NOMO-1 treated with DMSO at 0.1 percent for 48 hours (cell line): ENCODE data around the gene MATK.

Source experiments
- DNase-seq: peaks from one replicate; lab custom pipeline; 2025; ENCODE audit not compliant: unreplicated experiment; lab: John Stamatoyannopoulos, UW

Gene MATK, protein sequence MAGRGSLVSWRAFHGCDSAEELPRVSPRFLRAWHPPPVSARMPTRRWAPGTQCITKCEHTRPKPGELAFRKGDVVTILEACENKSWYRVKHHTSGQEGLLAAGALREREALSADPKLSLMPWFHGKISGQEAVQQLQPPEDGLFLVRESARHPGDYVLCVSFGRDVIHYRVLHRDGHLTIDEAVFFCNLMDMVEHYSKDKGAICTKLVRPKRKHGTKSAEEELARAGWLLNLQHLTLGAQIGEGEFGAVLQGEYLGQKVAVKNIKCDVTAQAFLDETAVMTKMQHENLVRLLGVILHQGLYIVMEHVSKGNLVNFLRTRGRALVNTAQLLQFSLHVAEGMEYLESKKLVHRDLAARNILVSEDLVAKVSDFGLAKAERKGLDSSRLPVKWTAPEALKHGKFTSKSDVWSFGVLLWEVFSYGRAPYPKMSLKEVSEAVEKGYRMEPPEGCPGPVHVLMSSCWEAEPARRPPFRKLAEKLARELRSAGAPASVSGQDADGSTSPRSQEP

DNA sequence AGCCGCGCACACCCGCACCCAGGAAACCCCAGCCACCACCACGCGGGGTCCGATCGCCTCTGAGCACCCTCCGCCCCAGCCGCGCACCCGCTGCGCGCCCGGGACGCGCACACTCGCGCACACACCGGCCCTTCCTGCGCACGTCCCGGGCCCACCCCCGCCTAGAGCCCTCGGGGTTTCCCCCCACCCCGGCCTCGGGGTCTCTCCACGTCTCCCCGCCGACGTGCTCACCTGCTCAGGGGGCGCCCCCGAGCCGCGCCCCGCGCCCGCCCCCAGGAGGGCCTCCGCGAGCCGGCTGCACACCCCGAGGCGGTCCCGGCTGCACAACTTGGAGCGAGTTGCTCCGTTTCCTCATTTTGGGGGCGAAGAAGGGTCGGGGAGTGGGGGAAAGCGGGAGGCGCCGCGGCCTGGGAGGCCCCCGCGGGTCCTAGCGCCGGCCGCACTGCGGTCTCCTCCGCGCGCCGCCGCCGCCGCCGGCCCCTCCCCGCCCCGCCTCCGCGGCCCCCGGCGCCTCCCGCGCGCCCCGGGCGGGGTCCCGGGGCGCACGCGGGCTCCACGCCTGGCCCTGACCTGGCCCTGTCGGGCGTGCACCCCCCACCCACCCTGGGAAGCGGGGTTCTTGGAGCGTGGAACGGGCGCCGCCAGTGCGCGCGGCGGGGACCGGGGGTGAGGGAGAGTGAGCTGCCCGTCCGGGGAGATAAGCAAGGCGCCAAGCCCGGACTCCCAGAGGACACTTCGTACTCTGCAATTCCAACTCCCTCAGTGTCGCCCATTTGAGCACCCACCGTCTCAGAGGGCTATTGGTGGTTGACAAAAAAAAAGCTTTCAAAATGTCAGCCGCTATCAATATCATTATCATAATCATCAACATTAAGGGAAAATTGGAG lies at the start of gene MATK:
TSS of gene MATK (minus strand) at position 444 of the 887 bp plus-strand sequence. CDS start 1,246 bp downstream, outside the sequence.
- peak; percentile 77 for DNase-seq

DNA sequence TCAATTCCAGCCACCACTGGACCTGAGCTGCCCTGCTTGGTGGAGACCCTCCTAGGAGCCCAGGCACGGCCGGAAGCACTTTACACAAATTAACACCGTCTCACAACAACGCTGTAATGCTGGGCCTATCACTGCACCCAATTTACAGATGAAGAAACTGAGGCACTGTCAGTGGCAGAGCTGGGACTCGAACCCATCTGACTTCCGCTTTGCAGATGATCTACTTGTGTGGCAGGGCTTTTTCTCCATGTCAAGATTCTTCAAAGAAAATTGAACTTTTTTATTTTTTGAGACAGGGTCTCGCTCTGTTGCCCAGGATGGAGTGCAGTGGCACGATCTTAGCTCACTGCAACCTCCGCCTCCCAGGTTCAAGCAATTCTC lies 48.9 kb upstream of the MATK start:
- DNase-seq, result no peak

DNA sequence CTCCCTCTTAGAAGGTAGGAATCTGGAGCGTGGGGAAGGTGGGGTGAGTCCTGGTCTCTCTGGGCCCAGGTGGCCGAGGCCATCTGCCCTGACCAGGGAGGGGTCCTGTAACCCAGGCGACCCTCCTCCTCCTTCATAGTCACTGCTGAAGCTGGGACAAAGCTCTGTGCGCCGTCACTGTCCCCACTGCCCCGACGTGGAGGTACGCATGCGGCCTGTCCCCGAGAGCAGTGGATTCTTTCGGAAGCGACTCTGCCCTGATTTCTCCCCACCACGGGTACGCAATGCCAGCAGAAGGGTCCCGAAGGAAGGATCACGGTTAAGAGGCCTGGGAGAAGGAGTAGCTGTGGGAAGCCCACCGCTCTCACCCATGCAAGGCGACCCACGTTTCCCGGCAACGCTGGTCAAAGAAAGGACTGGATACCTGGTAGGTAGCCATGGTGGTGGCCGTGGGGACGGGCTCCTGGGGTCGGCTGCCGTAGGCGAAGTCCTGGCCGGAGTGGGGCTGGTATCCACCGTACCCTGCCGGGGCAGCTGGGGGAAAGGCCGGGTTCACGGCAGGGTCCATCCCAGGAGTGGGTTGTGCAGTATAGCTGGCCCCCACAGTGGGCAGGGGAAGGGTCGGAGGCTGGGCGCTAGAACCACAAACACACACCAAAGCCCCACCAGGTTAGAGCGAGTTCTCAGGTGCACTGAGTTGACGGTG lies 48.3 kb upstream of the MATK start:
- DNase-seq, result no peak

DNA sequence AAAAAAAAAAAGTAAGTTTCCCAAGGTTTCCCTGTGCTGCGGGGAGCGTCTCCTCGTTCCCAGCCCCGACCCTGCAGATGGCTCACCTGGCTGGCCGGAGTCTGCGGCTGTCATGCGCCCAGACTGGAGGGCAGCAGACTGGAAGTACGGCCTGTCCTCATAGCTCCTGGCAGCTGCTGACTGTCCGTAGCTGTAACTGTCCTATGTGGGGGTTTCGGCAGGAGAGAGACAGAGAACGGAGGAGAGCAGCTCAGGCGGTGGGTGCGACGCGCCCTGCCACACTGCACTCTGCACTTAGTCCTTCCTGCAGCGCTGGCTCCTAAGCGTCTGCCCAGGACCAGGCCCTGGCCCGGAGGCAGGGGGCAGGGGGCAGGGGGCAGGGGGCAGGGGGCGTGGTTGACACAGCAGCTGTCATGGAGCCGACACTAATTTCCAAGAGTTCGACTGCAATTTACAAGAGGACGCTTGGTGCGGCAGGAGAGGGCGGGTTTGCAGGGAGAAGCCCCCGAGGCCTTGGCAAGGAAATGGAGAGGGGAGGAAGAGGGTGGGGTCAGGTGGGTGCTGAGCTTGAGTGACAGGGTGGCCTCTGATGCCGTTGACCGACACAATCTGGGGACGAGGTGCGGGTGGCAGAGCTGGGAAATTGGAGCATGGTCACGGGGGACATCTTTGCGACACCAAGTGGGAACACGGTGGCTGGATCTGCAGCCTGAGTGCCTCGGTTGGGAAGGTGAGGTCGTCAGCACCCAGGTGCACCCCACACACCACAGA lies 47.6 kb upstream of the MATK start:
- DNase-seq, result no peak

DNA sequence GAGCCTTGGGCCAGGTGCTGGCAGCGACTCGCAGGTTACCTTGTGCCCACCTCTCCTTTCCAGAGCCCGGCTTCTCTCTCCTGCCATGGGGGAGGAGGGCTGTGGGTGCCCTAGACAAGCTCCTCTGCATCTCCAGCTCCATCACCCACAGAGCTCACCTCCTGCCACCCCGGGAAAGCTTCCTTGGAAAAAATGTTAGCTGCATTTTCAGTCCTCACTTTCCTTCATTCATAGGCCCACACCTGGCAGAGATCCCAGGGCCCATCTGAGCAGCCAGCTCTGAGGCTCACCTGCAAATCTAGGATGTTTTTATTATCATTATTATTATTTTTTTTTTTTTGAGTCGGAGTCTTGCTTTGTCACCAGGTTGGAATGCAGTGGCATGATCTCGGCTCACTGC lies 45.8 kb upstream of the MATK start:
- no peak for DNase-seq

DNA sequence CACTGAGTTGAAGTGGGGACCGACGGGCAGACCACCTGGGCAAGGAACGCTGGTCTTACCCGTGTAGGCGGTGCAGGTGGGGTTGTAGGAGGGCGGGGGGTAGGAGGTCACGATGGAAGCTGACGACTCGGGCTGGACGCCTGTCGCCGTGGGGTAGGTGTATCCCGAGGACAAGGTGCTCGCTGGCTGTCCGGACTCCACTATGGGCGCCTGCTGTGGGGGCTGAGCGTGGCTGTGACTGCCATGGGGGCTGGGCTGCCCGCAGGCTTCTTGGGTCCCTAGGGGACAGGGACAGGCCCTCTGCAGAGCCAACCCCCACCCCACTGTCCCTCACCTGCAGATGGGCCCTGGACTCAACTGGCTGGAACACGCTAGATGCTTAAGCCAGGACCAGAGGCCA lies 45.4 kb upstream of the MATK start:
- no peak for DNase-seq

DNA sequence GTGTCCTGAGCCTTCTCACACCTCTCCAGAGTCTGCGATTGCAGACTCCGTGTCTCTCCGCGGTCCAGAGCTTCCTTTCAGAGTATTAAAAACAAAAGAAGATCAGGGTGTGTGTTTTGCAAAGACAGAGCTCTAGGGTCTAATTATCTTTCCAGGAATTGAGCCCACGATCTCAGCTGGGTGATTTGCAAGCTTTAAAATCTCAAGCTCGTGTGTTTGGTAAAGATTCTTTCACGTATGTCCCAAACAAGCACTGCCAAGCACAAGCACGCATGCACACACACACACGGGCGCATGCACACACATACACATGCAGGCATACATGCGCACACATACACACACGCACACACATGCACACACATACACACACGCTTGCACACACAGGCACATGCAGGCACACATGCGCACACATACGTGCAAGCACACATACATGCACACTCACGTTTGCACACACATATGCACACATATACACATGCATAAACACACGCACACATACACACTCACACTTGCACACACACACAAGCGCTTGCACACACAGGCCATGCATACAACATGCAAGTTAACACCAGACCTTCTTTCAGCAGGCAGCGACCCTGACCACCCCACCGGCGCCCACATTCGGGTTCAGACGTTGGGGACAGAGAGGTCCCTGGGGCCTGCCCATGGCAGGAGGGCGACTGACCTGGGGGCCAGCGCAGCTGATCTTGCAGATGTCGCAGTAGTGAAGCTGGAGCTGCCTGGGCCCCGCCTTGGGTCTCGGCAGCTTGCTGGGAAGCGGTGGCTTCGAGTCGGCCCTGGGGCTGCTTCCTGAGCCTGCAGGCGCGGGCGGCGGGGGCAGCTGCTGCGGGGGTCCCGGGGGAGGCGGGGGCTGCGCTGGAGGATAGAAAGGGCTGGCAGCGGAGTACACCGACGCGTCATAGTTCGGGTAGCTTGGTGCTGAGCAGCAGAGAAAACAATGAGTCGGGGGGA lies 44.7 kb upstream of the MATK start:
- DNase-seq, result no peak

DNA sequence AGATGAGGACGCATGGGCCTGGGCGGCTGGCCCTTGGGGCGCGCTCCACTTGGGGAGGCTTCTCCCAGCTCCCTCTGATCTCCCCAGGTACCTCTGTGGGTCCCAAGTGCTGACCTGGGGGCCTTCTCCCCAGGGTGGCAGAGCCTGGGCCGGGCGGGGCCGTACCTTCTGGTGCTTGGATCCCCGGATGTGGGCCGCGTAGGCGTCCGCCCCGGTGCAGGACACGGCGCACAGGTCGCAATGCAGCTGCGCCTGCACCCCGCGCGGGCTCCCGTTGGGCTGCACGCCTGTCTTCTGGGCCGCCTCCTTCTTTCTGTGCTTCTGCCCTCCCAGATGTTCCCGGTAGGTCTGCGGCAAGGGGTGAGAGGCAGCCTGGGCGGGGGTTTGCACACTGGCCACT lies 41.1 kb upstream of the MATK start:
- DNase-seq, result no peak

DNA sequence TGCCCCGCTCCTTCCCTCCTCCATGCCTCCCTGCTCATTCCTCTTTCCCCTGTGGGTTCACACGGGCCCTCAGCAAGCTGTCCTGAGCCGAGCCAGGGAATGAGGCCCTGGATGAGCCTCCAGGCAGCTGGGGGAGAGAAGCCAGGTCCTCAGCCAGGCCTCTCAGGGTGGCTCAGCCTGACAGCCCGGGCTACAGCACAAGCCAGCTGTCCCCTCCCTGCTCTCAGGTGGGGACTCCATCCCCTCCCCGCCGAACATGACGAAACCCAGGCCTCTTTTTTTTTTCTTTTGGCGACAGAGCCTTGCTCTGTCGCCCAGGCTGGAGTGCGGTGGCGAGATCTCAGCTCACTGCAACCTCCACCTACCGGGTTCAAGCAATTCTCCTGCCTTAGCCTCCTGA lies 40.0 kb upstream of the MATK start:
- no peak for DNase-seq

DNA sequence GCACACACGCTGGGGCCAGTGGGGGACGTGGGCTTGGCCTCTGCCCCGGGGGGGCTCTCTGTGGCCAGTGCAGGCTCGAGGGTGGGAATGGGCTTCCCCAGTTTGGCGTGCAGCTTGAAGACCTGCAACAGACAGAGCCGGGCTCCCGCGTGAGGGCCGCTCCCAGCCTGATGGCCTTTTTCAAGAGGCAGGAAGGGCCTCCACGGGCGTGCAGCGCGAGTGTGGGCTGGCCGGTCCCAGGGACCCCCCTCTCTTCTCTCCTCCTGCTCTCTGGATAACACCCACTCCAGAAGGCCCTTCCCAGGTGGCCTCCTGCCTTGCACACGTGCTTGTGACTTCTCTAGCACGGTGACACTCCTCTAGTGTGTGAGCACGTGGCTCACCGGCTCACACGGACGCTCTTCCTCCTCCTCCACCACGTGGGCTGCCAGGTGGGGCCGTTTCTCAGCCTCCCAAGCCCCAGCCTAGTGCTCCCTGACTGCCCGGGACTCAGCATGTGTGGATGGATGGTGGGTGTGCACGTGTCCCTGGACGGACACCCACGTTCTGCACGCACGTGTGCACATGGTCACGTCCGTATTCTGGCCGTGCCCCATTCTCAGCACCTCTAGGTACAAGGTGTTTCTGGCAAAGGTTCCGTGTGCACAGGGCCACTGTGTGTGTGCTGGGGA lies 39.2 kb upstream of the MATK start:
- no peak for DNase-seq

DNA sequence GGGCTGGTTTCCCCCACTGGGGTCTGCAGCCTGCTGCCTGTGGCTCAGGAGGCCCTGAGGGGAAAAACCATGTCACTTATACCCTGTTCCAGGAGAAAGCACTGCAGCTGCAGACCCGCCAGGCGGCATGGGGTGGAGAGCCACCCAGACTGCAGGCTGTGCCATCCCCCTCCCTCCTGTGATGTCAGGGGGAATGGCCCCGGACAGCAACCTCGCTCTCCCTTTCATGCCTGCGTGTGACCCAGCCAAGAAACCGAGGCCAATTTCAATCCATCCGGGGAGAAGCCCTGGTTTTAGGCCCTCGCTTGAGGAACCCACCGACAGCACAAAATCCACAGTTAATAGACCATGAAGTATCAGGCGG lies 37.2 kb upstream of the MATK start:
- no peak for DNase-seq

DNA sequence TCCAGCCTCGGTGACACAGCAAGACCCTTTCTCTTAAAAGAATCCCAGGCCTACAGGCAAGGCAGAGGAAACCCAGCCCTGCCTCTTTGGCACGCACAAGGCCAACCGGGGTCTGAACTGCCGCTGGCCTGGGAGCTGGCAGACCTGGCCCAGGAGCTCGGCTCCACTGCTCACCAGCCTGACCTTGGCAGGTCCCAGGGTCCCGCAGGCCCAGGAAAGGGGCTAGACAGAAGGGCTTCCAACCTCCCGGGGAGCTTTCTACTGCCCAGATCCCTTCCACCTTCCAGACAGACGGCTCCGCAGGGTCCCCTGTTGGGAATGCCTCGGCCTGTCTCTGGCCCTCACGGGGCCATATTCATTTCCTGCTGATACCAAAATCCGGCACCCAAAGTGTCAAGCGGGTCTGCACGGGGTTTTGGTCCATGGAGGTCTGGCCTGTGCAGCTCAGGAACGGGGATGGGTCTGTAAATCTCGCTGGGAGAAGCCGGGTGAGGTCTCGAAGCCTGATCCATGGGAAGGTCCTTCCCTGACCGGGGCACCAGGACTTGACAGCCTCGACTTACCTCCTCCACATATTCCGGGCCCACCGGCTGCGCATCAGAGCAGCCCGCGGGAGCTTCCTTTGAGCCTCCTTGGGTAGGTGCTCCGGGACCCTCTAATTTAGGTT lies 36.6 kb upstream of the MATK start:
- DNase-seq, result no peak

DNA sequence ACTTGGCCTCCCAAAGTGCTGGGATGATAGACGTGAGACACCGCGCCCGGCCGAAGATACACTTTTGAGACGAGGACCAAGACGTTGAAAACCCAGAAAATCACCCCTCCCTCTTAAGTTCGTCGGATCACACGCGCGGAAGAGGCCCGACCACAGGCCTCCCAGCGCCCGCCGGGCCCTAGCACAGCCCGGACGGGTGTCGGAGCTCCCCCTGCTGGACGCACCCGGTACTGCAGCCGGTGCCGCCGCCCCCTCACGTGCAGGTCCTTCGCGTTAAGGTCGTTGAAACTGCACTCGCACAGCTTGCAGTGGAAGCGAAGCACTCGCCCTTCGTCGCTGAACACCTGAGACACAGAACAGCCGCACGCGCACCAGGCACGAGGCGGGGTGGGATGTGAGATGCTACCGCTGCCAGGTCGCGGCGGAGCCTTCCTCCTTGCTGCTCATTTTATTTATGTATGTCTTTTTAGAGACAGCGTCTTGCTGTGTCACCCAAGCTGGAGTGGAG lies 35.7 kb upstream of the MATK start:
- peak; percentile 72 for DNase-seq

DNA sequence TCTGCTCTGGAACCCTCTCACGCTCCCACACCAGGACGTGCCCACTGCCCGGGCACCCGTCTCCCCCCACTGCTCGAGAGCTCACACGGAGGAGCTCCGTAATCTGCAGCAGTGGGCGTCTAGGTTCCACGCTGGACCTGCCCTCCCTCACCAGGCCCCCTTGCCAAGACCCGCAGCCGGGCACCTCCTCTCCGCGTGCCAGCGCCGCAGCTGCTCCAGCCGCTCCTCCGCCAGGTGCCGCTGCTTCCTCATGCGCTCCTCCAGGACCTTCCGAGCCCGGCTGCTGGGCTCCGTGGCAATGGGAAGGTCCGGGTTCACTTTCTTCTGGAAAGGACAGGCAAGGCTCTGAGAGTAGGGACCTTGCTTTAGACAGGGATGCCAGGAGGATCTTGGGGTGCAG lies 35.0 kb upstream of the MATK start:
- DNase-seq, result no peak

DNA sequence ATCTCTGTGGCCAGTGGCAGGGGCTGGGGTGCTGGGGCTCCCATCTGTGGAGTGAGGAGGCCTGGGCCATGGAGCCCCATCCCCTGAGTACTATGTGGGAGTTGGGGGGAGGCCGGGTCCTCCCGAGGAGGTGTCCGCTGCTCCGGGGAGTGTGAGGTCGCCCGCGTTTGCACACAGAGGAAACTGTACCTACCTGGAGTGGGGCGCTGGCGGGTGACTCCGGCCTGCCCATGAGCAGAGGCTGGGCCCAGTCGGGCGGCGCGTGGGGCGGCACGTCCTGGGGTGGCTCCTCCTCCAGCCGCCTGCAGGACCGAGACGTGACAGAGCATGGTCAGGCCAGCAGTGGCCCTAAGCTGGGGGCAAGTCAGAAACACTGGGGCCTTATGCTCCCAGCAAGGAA lies 33.8 kb upstream of the MATK start:
- no peak for DNase-seq

DNA sequence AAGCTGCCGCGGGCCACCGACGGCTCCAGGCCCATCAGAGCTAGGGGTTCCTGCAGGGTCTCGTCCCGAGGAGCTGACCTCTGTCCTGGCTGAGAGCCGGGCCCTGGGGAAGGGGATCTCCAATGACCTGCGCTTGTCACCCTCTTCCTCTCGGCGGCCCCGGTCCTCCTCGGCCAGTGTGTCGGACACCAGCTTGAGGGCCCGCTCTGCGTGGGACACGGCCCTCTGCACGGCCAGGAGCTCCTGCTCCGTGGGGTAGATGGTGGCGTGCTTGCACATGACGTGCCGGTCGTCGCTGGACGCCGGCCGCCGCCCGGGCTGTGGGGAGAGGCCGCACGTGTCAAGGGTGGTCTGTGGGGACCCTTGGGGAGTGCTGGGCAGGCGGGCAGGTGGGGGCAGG lies 32.7 kb upstream of the MATK start:
- DNase-seq, result no peak

DNA sequence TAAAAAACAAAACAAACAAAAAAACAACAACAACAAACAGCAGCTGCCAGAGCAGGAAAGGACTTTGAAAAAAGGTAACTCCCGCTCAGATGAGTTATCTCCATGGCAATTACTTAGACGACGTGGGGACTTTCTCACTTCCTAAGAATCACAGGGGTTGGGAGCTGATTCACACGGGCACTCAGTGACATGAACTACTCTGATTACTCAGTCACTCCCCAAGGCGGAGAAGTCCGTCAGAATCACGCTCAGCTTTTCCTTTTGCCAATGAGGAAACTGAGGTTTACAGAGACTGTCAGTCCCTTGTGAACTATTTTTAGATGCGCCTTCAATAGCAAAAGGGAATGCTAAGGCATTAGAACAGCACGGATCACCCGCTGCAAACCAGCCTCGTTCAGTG lies 32.3 kb upstream of the MATK start:
- DNase-seq, result peak; percentile 23

DNA sequence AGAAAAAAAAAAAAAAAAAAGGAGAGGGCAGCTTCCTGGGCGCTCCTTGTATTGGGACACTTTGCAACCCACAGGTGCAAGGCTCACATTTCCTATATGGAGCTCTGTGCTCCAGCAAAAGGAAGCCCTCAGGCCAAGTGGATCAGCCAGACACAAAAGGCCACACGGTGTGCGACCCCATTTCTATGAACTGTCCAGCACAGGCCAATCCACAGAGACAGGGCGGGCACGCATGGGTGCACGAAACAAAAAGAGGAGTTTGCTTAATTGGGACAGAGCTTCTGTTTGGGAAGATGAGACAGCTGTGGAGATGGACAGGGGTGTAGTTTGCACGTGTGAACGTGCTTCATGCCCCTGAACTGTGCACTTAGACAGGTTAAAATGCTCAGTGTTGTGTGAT lies 31.6 kb upstream of the MATK start:
- DNase-seq, result no peak
